Activated naive CD8-positive, alpha-beta T cell treated with anti-CD3 and anti-CD28 coated beads, Interleukin-2, amount 10 ng/mL, durations not matched to agents 7 days and 5 days (primary cell): ENCODE data around the gene HOXB6. TPM values are rescaled to one million over a fixed set of nuclear protein-coding genes. Genes with fewer than 3 reads are reported as not detected.

Source experiments
- ATAC-seq: fragments of 150-1000 bp; cut with Tn5 transposase; one replicate; pipeline ENCODE4 v1.10.0; 2021; ENCODE audit warnings: low read depth, moderate library complexity
- POLR2A ChIA-PET: fragments of 350-600 bp; sonication (Branson Sonifier 250); formaldehyde crosslinking; loops from one replicate; lab custom pipeline; 2021; ENCODE audit warnings: antibody characterized with exemption; lab: Charles Lee
- DNase-seq: peaks from one replicate; pipeline ENCODE4 v3.0.0; 2021
- H3K27ac Mint-ChIP-seq: one replicate; pipeline ENCODE4 v1.8.0; 2022; ENCODE audit warnings: mild to moderate bottlenecking, mixed read lengths
- H3K27me3 Mint-ChIP-seq: one replicate; pipeline ENCODE4 v1.8.0; 2022; ENCODE audit warnings: mild to moderate bottlenecking, moderate library complexity, mixed read lengths
- H3K36me3 Mint-ChIP-seq: one replicate; pipeline ENCODE4 v1.8.0; 2021; ENCODE audit warnings: mild to moderate bottlenecking, mixed read lengths
- H3K4me1 Mint-ChIP-seq: one replicate; pipeline ENCODE4 v1.8.0; 2021; ENCODE audit warnings: mixed read lengths
- H3K4me3 Mint-ChIP-seq: one replicate; pipeline ENCODE4 v1.8.0; 2022; ENCODE audit warnings: mild to moderate bottlenecking, moderate library complexity, mixed read lengths
- H3K9me3 Mint-ChIP-seq: one replicate; pipeline ENCODE4 v1.8.0; 2021; ENCODE audit warnings: mixed read lengths
- total RNA-seq, 2 experiments: library from RNA; stranded (reverse); gene quantifications; one replicate each; pipeline ENCODE4 v1.2.3, GENCODE V29; 2021

The HOXB6 gene
- total RNA-seq, 2 experiments from 2014 or later: not detected

- peaks cover 5% of the 10 kb centered on the region for H3K4me1 Mint-ChIP-seq
- peak overlapping the region; percentile 20 for H3K4me3 Mint-ChIP-seq
- ATAC-seq (no peak), DNase-seq (no peak)
- POLR2A ChIA-PET: no interaction called here
- H3K27me3 Mint-ChIP-seq: peaks cover 13% of the 10 kb centered on the region
- no peak overlapping the region for H3K27ac Mint-ChIP-seq
- peaks cover 5% of the 10 kb centered on the region for H3K36me3 Mint-ChIP-seq
- no peaks in the 10 kb centered on the region for H3K9me3 Mint-ChIP-seq
These were observed 36.1 kb downstream of the HOXB6 start for GRCh38 chr17:48568499-48569239.

- Mint-ChIP-seq H3K27ac (no peak overlapping the region), H3K9me3 (no peaks in the 10 kb centered on the region), H3K27me3 (peaks cover 16% of the 10 kb centered on the region), H3K36me3 (peaks cover 2% of the 10 kb centered on the region), H3K4me1 (peaks cover 5% of the 10 kb centered on the region), H3K4me3 (no peak overlapping the region)
- DNase-seq: no peak
- no peak for ATAC-seq
- POLR2A ChIA-PET: no interaction called here
These were observed 37.0 kb downstream of the HOXB6 start for GRCh38 chr17:48567646-48568354.

- ATAC-seq (no peak), DNase-seq (no peak)
- no peaks in the 10 kb centered on the region for H3K9me3 Mint-ChIP-seq
- H3K4me3 Mint-ChIP-seq: no peak overlapping the region
- H3K27me3 Mint-ChIP-seq: peaks cover 16% of the 10 kb centered on the region
- POLR2A ChIA-PET: no interaction called here
- peaks cover 8% of the 10 kb centered on the region for H3K4me1 Mint-ChIP-seq
- H3K27ac Mint-ChIP-seq: no peak overlapping the region
- H3K36me3 Mint-ChIP-seq: peaks cover 2% of the 10 kb centered on the region
These were observed 37.6 kb downstream of the HOXB6 start for GRCh38 chr17:48567209-48567608.

- POLR2A ChIA-PET: no interaction called here
- Mint-ChIP-seq H3K9me3 (no peaks in the 10 kb centered on the region), H3K4me1 (peaks cover 10% of the 10 kb centered on the region), H3K27me3 (peaks cover 16% of the 10 kb centered on the region), H3K27ac (no peak overlapping the region), H3K4me3 (no peak overlapping the region), H3K36me3 (peaks cover 4% of the 10 kb centered on the region)
- DNase-seq: no peak
- ATAC-seq: no peak
These were observed 38.1 kb downstream of the HOXB6 start for GRCh38 chr17:48566717-48567116.

- POLR2A ChIA-PET: no interaction called here
These were observed 38.7 kb downstream of the HOXB6 start for GRCh38 chr17:48565925-48566710.

GRCh38 chr17:48565022-48565554 lies 39.7 kb downstream of the HOXB6 start:
- no peak for ATAC-seq
- no peak overlapping the region for H3K27ac Mint-ChIP-seq
- no peaks in the 10 kb centered on the region for H3K9me3 Mint-ChIP-seq
- H3K36me3 Mint-ChIP-seq: peaks cover 4% of the 10 kb centered on the region
- H3K4me1 Mint-ChIP-seq: peaks cover 17% of the 10 kb centered on the region
- DNase-seq: no peak
- H3K4me3 Mint-ChIP-seq: peak overlapping the region; percentile 28
- H3K27me3 Mint-ChIP-seq: peaks cover 16% of the 10 kb centered on the region
- POLR2A ChIA-PET: no interaction called here

More at GRCh38 chr17:48565925-48566710, 38.7 kb downstream of the HOXB6 start:
- H3K36me3 Mint-ChIP-seq: peaks cover 4% of the 10 kb centered on the region
- H3K27me3 Mint-ChIP-seq: peaks cover 16% of the 10 kb centered on the region
- DNase-seq (no peak), ATAC-seq (no peak)
- H3K4me1 Mint-ChIP-seq: peaks cover 16% of the 10 kb centered on the region
- no peaks in the 10 kb centered on the region for H3K9me3 Mint-ChIP-seq
- H3K27ac Mint-ChIP-seq: no peak overlapping the region
- H3K4me3 Mint-ChIP-seq: no peak overlapping the region

GRCh38 chr17:48564188-48565021 lies 40.4 kb downstream of the HOXB6 start:
- POLR2A ChIA-PET: no interaction called here
- peak; percentile 15 for ATAC-seq
- Mint-ChIP-seq H3K9me3 (no peaks in the 10 kb centered on the region), H3K27ac (no peak overlapping the region), H3K4me3 (peak overlapping the region; percentile 28), H3K36me3 (peaks cover 4% of the 10 kb centered on the region), H3K4me1 (peaks cover 17% of the 10 kb centered on the region), H3K27me3 (peaks cover 16% of the 10 kb centered on the region)
- no peak for DNase-seq

GRCh38 chr17:48563867-48564187 lies 41.0 kb downstream of the HOXB6 start:
- H3K27ac Mint-ChIP-seq: no peak overlapping the region
- ATAC-seq (no peak), DNase-seq (no peak)
- H3K4me1 Mint-ChIP-seq: peaks cover 17% of the 10 kb centered on the region
- POLR2A ChIA-PET: no interaction called here
- H3K36me3 Mint-ChIP-seq: peaks cover 2% of the 10 kb centered on the region
- H3K9me3 Mint-ChIP-seq: no peaks in the 10 kb centered on the region
- no peak overlapping the region for H3K4me3 Mint-ChIP-seq
- H3K27me3 Mint-ChIP-seq: peaks cover 13% of the 10 kb centered on the region

- H3K27ac Mint-ChIP-seq: no peak overlapping the region
- ATAC-seq: no peak
These were observed 41.4 kb downstream of the HOXB6 start for GRCh38 chr17:48563385-48563838.

GRCh38 chr17:48562934-48563333 lies 41.9 kb downstream of the HOXB6 start:
- peaks cover 17% of the 10 kb centered on the region for H3K27me3 Mint-ChIP-seq
- ATAC-seq (no peak), DNase-seq (no peak)
- POLR2A ChIA-PET: no interaction called here
- H3K4me1 Mint-ChIP-seq: peaks cover 12% of the 10 kb centered on the region
- H3K4me3 Mint-ChIP-seq: no peak overlapping the region
- peaks cover 2% of the 10 kb centered on the region for H3K36me3 Mint-ChIP-seq
- no peaks in the 10 kb centered on the region for H3K9me3 Mint-ChIP-seq
- no peak overlapping the region for H3K27ac Mint-ChIP-seq

More at GRCh38 chr17:48563385-48563838, 41.4 kb downstream of the HOXB6 start:
- Mint-ChIP-seq H3K36me3 (peaks cover 2% of the 10 kb centered on the region), H3K27me3 (peaks cover 16% of the 10 kb centered on the region), H3K4me1 (peaks cover 14% of the 10 kb centered on the region), H3K4me3 (no peak overlapping the region), H3K9me3 (no peaks in the 10 kb centered on the region)
- POLR2A ChIA-PET: no interaction called here
- no peak for DNase-seq

- DNase-seq: no peak
- peak overlapping the region; percentile 31 for H3K27ac Mint-ChIP-seq
- peak; percentile 50 for ATAC-seq
- H3K36me3 Mint-ChIP-seq: peaks cover 2% of the 10 kb centered on the region
- H3K4me1 Mint-ChIP-seq: peaks cover 12% of the 10 kb centered on the region
- H3K27me3 Mint-ChIP-seq: peaks cover 17% of the 10 kb centered on the region
- no peaks in the 10 kb centered on the region for H3K9me3 Mint-ChIP-seq
- H3K4me3 Mint-ChIP-seq: no peak overlapping the region
- POLR2A ChIA-PET: no interaction called here
These were observed 42.6 kb downstream of the HOXB6 start for GRCh38 chr17:48561884-48562810.
